ENCODE measurements around the gene SESTD1.

DNA sequence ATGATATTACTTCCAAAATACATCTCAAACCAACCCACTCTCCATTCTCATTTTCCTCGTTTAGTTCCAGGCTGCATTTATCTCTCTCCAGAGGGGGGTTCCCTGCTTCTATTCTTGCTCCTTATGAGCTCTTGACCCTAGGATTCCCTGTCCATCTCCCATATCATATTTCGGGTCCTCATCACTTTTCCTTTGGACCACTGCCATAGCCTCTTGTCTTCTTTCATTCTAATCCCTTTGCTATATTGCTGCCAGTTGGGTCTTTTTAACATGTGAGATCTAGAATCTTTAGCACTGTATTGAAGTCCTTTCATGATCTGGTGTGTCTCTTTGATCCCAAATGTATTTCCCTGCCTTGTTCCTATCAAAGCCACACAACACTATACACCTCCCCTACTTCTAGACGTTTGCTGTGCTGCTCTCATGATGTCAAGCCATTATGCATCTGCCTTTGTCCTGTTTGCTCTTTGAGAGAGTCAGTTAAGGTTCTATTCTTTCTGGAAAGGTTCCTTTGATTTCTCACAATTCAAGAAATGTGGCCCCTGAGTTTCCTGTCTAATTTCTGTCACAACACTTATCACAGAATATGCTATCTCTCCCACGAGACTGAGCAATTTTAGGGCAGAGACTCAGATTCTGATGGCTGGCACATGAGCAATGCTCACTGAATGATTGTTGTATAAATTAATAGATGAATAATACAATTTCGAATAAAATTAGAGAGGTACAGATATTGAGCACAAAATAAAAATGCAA, 43.2 kb upstream of the SESTD1 start:
- no peak for TF ChIP-seq L3MBTL2 (IDR thresholded peaks at IDR 0.05)
- TF ChIP-seq, protein P1, sequence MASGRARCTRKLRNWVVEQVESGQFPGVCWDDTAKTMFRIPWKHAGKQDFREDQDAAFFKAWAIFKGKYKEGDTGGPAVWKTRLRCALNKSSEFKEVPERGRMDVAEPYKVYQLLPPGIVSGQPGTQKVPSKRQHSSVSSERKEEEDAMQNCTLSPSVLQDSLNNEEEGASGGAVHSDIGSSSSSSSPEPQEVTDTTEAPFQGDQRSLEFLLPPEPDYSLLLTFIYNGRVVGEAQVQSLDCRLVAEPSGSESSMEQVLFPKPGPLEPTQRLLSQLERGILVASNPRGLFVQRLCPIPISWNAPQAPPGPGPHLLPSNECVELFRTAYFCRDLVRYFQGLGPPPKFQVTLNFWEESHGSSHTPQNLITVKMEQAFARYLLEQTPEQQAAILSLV (tag; IDR thresholded peaks at IDR 0.05): no peak
- no peak for TF ChIP-seq HDAC1 (IDR thresholded peaks at IDR 0.05)
- no peak for TF ChIP-seq SIX5 (IDR thresholded peaks at IDR 0.05; ENCODE audit: borderline replicate concordance in 1 of 2, insufficient read depth in 1 of 2, low read depth in 1 of 2, low read length in 2 of 2)
- TF ChIP-seq CBFB (CRISPR knock-in tag; IDR thresholded peaks at IDR 0.05): no peak
- no peak for TF ChIP-seq FOXM1 (IDR thresholded peaks at IDR 0.05; ENCODE audit: low read depth)
- no peak for TF ChIP-seq FOXM1 (CRISPR knock-in tag; IDR thresholded peaks at IDR 0.05; ENCODE audit: low read depth)
- TF ChIP-seq, protein P2, sequence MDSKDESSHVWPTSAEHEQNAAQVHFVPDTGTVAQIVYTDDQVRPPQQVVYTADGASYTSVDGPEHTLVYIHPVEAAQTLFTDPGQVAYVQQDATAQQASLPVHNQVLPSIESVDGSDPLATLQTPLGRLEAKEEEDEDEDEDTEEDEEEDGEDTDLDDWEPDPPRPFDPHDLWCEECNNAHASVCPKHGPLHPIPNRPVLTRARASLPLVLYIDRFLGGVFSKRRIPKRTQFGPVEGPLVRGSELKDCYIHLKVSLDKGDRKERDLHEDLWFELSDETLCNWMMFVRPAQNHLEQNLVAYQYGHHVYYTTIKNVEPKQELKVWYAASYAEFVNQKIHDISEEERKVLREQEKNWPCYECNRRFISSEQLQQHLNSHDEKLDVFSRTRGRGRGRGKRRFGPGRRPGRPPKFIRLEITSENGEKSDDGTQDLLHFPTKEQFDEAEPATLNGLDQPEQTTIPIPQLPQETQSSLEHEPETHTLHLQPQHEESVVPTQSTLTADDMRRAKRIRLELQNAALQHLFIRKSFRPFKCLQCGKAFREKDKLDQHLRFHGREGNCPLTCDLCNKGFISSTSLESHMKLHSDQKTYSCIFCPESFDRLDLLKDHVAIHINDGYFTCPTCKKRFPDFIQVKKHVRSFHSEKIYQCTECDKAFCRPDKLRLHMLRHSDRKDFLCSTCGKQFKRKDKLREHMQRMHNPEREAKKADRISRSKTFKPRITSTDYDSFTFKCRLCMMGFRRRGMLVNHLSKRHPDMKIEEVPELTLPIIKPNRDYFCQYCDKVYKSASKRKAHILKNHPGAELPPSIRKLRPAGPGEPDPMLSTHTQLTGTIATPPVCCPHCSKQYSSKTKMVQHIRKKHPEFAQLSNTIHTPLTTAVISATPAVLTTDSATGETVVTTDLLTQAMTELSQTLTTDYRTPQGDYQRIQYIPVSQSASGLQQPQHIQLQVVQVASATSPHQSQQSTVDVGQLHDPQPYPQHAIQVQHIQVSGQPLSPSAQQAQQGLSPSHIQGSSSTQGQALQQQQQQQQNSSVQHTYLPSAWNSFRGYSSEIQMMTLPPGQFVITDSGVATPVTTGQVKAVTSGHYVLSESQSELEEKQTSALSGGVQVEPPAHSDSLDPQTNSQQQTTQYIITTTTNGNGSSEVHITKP (IDR thresholded peaks at IDR 0.05; ENCODE audit: partially characterized antibody): no peak
- no peak for TF ChIP-seq ZBTB1 (CRISPR knock-in tag; IDR thresholded peaks at IDR 0.05; ENCODE audit: borderline replicate concordance, low read depth)
- no peak for TF ChIP-seq POLR2H (tag; IDR thresholded peaks at IDR 0.05; ENCODE audit: low read depth)
- TF ChIP-seq ZNF398 (CRISPR knock-in tag; IDR thresholded peaks at IDR 0.05): no peak
- TF ChIP-seq, protein P3, sequence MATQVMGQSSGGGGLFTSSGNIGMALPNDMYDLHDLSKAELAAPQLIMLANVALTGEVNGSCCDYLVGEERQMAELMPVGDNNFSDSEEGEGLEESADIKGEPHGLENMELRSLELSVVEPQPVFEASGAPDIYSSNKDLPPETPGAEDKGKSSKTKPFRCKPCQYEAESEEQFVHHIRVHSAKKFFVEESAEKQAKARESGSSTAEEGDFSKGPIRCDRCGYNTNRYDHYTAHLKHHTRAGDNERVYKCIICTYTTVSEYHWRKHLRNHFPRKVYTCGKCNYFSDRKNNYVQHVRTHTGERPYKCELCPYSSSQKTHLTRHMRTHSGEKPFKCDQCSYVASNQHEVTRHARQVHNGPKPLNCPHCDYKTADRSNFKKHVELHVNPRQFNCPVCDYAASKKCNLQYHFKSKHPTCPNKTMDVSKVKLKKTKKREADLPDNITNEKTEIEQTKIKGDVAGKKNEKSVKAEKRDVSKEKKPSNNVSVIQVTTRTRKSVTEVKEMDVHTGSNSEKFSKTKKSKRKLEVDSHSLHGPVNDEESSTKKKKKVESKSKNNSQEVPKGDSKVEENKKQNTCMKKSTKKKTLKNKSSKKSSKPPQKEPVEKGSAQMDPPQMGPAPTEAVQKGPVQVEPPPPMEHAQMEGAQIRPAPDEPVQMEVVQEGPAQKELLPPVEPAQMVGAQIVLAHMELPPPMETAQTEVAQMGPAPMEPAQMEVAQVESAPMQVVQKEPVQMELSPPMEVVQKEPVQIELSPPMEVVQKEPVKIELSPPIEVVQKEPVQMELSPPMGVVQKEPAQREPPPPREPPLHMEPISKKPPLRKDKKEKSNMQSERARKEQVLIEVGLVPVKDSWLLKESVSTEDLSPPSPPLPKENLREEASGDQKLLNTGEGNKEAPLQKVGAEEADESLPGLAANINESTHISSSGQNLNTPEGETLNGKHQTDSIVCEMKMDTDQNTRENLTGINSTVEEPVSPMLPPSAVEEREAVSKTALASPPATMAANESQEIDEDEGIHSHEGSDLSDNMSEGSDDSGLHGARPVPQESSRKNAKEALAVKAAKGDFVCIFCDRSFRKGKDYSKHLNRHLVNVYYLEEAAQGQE (IDR thresholded peaks at IDR 0.05; ENCODE audit: borderline replicate concordance): no peak
- TF ChIP-seq, protein P3 (CRISPR knock-in tag; IDR thresholded peaks at IDR 0.05; ENCODE audit: low read depth): no peak
- TF ChIP-seq JUND (IDR thresholded peaks at IDR 0.05; ENCODE audit: borderline replicate concordance, low read depth, low read length): no peak
- no peak for TF ChIP-seq JUND (tag; IDR thresholded peaks at IDR 0.05; ENCODE audit: borderline replicate concordance, low read depth, low read length)
- TF ChIP-seq JUN (IDR thresholded peaks at IDR 0.05; ENCODE audit: borderline replicate concordance, low read depth, low read length): no peak
- TF ChIP-seq JUN (CRISPR knock-in tag; IDR thresholded peaks at IDR 0.05; ENCODE audit: borderline replicate concordance): no peak

Data from K562 (cell line).